Activated T-cell treated with anti-CD3 and anti-CD28 coated beads for 4 hours (primary cell): ENCODE results near the gene EIPR1.
"Not testable (repeated sequence)": the region's sequence is repeated elsewhere in the genome, so short reads cannot be mapped to it uniquely, and the experiment has no call there.

Source experiments
- DNase-seq: peaks from one replicate; pipeline ENCODE4 v3.0.0-alpha.2; 2020

Gene EIPR1

DNA sequence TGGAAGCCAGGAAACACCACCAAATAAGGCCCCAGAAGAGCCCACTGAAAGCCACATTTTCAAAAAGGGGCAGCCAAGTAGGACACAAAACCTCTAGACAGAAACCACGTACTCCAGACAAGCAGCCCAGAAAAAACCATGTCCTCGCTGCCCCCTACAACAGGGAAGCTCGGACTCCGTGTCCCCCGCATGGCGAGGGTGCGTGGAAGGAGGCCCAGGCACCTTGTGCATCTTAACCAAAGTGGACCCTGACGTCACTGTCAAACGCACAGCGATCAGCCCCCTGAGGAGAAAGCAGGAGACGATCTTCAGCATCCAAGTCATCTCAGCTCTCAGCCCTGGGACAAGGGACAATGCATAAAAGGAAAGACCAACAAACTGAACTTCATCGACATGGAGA lies 168.4 kb downstream of the EIPR1 start:
- DNase-seq, result no peak

- DNase-seq, result no peak
Measured at GRCh38 chr2:3208591-3208990, 169.0 kb downstream of the EIPR1 start.

DNA sequence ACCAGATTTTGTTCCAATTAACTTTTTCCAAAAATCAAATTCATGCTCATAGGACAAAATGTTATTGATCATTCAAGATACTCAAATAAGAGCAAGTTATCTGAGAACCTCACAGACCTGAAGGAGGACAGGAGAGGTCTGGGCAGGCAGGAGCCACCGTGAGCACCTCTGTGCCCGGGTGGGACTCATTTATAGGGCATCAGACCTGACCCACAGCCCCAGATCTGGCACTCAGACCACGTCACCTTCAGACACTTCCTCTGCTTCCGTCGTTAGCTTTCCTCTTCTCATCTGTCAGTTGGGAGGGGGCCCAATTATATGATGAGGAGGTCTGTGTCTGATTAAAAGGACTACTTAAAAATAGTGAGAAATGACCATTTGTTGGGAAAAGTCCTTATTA lies 169.4 kb downstream of the EIPR1 start:
- no peak for DNase-seq

DNA sequence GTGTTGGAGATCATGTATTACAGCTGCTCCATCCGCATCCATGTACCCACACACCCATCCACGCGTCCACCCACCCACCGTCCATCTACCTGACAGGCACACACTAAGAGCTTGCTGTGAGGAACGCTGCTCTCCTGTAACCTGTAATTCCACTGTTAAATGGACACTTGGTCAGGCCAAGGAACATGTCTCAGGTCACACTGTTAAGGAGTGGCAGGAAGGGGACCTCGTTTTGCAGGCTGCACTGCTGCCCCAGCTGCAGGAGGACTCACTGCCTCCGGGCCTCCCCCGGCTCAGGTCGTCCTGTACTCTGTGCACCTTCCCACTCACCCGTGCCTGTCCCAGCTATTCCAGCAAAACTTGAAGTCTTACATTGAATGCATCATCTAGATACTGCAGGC lies 170.5 kb downstream of the EIPR1 start:
- no peak for DNase-seq

- DNase-seq, result no peak
Measured at GRCh38 chr2:3205845-3206244, 171.8 kb downstream of the EIPR1 start.

- no peak for DNase-seq
Measured at GRCh38 chr2:3204031-3204821, 173.4 kb downstream of the EIPR1 start.

- DNase-seq, result no peak
Measured at GRCh38 chr2:3203497-3204019, 174.1 kb downstream of the EIPR1 start.

DNA sequence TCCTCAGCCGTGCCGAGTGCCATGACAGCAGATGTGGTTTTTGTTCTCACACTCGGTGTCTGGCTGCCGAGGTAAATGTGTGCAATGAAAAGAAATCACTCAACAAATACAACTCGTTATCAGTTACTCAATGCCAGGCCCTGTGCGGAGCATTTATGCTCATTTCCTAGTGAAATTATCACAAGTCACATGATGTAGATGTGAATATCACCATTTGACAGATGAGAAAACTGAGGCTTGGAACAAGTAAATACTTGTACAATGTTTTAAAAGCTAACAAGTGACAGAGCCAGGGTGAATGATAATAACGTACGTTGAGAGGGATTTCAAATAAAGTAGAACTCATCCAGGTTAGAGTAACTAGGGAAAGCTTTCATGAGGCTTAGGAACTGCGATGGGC lies 174.7 kb downstream of the EIPR1 start:
- no peak for DNase-seq

DNA sequence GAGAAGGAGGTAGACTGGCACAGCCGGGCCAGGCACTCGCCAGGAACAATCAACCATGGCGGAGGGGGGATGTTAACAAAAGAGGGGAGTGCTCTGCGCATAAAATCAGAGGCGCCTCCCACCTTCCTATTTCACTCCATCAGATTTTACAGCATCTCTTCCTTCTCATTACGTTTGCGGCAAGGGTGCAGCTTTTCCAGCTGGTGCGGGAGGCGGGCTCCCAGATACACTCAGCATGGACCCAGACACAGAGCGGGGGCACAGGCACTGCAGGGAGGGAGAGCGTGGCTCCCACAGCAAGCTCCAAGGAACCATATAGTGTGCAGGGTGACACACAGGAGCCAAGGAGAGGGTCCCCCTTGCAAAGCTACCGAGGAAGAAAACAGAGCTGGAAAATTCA lies 176.3 kb downstream of the EIPR1 start:
- no peak for DNase-seq

GRCh38 chr2:3200420-3200939 lies 177.1 kb downstream of the EIPR1 start:
- no peak for DNase-seq

DNA sequence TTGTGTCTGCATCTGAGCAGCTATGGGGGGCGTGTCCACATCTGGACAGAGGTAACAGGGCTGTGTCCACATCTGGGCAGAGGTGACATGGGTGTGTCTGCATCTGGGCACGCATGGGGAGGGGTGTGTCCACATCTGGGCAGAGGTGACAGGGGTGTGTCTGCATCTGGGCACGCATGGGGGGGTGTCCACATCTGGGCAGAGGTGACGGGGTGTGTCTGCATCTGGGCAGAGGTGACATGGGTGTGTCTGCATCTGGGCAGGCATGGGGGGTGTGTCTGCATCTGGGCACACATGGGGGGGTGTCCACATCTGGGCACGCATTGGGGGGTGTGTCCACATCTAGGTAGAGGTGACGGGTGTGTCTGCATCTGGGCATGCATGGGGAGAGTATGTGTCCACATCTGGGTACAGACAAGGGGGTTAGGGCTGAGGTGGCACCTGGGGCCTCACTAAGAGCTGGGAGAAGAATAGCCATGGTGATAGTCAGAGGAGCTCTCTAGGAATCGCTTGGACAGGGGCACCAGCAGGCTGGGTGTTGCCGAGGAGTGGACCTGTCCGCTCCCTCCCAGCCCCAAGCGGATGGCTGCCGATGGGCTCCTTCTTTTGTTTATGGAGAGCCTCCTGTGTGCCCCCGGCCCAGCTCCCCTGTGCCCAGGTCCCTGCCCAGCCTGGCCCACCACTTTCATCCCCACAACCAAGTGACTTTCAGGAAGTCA lies 177.8 kb downstream of the EIPR1 start:
- no peak for DNase-seq

GRCh38 chr2:3198671-3199192 lies 178.9 kb downstream of the EIPR1 start:
- not testable (repeated sequence) for DNase-seq

- no peak for DNase-seq
Measured at GRCh38 chr2:3198119-3198518, 179.5 kb downstream of the EIPR1 start.

DNA sequence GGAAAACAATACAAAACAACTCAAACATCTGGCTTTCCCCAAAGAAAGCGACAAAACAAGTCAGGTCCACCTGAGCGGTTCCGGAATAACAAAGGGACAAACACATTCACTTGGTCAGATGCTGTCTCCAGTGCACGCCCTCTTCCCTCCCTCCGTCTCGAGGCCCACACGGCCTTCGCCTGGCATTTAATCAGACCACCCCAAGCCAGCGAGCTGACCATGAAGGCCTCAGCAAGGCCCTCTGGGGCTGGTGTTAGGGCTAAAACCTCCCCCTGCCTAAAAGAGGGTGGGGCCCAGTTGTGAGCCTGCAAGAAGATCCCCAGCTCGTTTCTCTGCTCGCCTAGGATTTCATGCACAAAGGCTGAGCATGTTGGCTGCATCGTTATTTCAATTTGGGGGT lies 180.3 kb downstream of the EIPR1 start:
- no peak for DNase-seq

- no peak for DNase-seq
Measured at GRCh38 chr2:3196716-3197115, 180.9 kb downstream of the EIPR1 start.

GRCh38 chr2:3195641-3196476 lies 181.8 kb downstream of the EIPR1 start:
- DNase-seq, result no peak

DNA sequence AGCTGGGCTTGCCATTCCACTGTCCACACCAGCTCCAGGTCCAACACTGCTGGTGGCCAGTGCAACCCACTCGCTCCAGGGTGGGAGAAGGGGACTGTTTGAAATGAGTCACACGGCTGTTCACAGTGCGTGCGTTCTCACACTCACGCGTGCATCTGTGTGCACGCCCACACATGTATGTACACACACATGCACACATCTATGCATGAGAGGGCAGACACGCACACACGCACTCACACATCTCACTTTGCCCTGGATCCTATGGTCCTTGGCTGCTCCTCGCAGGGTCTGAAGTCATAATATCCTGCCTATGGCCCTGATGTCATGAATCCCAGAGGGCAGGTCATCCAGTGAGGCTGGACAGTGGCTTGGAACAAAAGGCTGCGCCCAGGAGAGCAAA lies 182.8 kb downstream of the EIPR1 start:
- no peak for DNase-seq

DNA sequence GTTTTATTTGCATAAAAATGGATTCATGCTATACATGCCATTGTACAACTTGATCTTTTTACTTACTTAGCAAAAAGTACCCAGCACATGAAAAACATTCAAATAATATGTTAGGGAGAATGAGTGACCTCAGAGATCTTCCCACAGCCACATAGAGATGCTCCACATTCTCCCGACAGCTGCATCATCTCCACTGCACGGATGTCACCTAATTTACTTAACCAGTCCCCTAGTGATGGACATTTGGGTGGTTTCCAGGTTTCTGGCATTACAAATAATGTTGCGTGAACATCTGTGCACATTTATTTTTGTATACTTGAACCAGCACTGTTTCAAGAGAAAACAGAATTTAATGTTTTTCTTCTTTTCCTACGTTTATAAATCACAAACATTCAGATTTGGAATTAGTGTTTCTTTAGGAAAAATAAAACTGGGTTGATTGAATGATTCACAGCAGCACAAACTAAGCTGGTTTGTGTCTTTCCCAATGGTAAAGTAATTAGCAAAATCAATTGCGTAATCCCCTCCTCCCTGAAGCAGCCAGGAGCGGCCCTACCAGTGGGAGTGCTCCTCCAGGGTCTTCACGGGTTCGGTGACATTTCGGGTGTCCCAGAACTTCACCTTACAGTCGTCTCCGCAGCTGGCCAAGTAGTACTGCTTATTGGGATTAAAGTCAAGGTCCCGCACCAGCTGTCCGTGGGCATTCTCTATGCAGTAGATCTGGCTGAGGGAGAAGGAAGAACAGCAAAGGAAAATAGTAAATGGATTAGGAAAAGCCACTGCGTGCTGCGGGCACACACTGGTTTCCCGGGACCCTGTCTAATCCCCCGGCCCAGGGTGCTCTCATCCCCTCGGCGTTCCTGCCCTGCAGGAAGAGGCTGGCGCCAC lies 183.9 kb downstream of the EIPR1 start:
- no peak for DNase-seq

DNA sequence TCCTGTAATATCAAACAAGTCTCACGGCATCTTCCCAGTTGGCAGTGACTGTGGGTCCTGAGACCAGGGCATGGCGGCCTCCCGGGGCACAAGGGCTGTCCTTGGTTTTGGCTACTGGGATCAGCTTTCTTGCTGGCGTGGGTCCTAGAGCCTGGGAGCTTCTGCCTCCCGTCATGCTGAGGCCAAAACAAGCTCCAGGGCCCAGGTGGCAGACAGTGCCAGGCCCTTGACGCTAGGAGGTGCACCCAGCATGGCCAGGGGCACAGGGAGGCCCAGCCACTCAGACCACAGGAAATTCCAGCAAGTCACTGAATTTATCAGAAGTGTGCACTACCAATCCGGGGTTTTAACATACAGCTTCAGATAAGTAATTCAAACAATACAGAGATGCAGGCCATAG lies 184.7 kb downstream of the EIPR1 start:
- DNase-seq, result no peak

- DNase-seq, result no peak
Measured at GRCh38 chr2:3192281-3192818, 185.3 kb downstream of the EIPR1 start.

GRCh38 chr2:3189961-3190360 lies 187.7 kb downstream of the EIPR1 start:
- DNase-seq, result no peak
